CD4-positive, alpha-beta T cell treated with Interferon gamma for 1 hour (primary cell): ENCODE measurements around the gene TNFRSF6B.
"Not testable (repeated sequence)": the region's sequence is repeated elsewhere in the genome, so short reads cannot be mapped to it uniquely, and the experiment has no call there.

Source experiments
- DNase-seq: peaks from one replicate; pipeline ENCODE4 v3.0.0-alpha.2; 2020

Gene TNFRSF6B

GRCh38 chr20:63711085-63711645 is 14.7 kb downstream of the TNFRSF6B start:
- DNase-seq, result no peak

- DNase-seq, result no peak
Measured at GRCh38 chr20:63712191-63712590, 15.7 kb downstream of the TNFRSF6B start.

GRCh38 chr20:63714858-63715257 is 18.4 kb downstream of the TNFRSF6B start:
- no peak for DNase-seq

GRCh38 chr20:63718996-63719395 is 22.5 kb downstream of the TNFRSF6B start:
- DNase-seq, result no peak

GRCh38 chr20:63722967-63723622 is 26.6 kb downstream of the TNFRSF6B start:
- not testable (repeated sequence) for DNase-seq

- DNase-seq, result not testable (repeated sequence)
Measured at GRCh38 chr20:63730189-63730733, 33.8 kb downstream of the TNFRSF6B start.

- DNase-seq, result no peak
Measured at GRCh38 chr20:63731410-63731809, 35.0 kb downstream of the TNFRSF6B start.

- no peak for DNase-seq
Measured at GRCh38 chr20:63732118-63733095, 36.0 kb downstream of the TNFRSF6B start.

- no peak for DNase-seq
Measured at GRCh38 chr20:63733117-63733516, 36.7 kb downstream of the TNFRSF6B start.

GRCh38 chr20:63733579-63734081 is 37.2 kb downstream of the TNFRSF6B start:
- no peak for DNase-seq

- DNase-seq, result no peak
Measured at GRCh38 chr20:63734111-63734945, 37.9 kb downstream of the TNFRSF6B start.

GRCh38 chr20:63734946-63735858 is 38.8 kb downstream of the TNFRSF6B start:
- DNase-seq, result no peak

GRCh38 chr20:63735859-63736718 is 39.6 kb downstream of the TNFRSF6B start, which contains the start of gene LIME1:
Gene LIME1, plus strand, starts transcription at chr20:63736664. Its CDS starts 886 bp downstream, at chr20:63737550.
- peak; percentile 81 for DNase-seq

- peak; percentile 30 for DNase-seq
Measured at GRCh38 chr20:63736893-63737694, 40.6 kb downstream of the TNFRSF6B start.

- DNase-seq, result no peak
Measured at GRCh38 chr20:63737695-63737944, 41.2 kb downstream of the TNFRSF6B start.

GRCh38 chr20:63737945-63738686 is 41.7 kb downstream of the TNFRSF6B start:
- no peak for DNase-seq

GRCh38 chr20:63738687-63739129 is 42.3 kb downstream of the TNFRSF6B start:
- peak; percentile 24 for DNase-seq
